Epidermal melanocyte (primary cell): ENCODE data around the gene TRAK1.

Experiments used
- DNase-seq: peaks from one replicate; pipeline ENCODE4 v3.0.0; 2011; ENCODE audit warnings: low spot score; ENCODE audit not compliant: insufficient read length

The TRAK1 gene

DNA sequence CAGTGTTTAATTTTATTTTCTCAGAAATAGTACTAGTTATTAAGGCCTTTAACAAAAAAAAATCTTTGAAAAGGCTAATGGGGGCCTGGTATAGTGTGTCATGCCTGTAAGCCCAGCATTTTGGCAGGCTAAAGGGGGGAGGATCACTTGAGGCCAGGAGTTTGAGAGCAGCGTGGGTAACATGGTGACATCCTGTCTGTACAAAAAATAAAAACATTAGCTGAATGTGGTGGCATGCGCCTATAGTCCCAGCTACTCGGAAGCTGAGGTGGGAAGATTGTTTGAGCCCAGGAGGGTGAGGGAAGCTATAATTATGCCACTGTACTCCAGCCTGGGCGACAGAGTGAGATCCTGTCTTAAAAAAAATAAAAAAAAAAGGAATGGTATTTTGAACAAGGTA lies 61.9 kb downstream of the TRAK1 start:
- no peak for DNase-seq

DNA sequence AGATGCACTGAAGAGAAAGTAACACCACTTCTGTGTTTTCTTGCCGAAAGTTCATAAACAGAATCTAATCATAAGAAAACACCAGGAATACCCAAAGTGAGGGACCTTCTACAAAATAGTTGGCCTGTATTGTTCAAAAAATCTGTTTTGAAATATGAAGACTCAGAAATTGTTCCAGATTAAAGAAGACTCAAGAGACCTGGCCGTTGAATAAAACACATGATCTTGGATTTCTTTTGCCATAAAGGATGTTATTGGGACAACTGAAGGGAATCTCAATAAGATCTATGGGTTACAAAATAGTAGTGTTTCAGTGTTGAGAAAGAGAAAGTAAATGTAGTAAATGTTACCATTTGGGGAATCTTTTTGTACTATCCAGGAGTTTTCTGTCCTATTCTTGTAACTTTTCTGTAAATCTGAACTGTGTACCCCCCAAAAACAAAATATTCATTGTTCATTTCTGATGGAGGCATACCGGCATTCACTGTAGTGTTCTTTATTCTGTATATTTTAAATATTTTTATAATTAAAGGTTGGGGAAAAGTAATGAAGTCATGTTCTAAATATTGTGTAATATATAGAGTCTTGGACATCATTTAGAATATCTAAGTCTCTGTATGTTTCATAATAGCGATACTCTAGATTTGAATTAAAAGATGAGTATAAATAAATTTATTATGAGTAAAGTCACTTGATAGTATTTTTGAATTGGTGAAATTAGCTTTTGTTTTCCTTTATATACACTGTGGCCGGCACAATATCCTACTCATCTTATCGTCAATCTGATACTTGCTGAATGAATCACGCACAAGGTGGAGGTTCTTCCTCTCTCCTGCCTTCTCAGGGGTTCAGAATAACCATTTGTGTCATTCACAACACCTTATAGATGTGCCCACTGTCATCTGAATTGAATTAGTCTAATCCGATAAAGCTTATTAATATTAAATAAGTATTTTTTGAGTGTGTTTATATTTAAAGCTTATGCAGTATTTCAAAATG lies 66.7 kb downstream of the TRAK1 start:
- DNase-seq: no peak

DNA sequence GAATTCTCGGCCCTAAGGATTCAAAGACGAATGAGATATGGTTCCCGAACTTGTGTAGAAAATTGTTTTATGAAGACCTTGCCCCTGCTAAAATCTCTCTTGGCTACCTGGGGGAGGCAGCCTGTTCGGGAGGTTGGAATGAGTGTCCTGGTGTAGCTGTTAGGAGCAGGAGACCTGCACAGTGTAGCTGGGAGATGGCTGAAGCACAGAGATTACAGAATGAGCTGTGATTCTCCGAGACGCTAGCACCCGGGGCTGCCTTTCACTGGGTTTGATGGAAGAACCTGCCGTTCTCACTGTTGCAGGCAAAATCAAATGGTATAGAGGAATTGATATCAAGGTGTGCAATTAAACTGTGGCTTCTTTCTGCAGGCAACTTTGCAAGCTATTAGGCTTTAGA lies 68.0 kb downstream of the TRAK1 start:
- DNase-seq: no peak

DNA sequence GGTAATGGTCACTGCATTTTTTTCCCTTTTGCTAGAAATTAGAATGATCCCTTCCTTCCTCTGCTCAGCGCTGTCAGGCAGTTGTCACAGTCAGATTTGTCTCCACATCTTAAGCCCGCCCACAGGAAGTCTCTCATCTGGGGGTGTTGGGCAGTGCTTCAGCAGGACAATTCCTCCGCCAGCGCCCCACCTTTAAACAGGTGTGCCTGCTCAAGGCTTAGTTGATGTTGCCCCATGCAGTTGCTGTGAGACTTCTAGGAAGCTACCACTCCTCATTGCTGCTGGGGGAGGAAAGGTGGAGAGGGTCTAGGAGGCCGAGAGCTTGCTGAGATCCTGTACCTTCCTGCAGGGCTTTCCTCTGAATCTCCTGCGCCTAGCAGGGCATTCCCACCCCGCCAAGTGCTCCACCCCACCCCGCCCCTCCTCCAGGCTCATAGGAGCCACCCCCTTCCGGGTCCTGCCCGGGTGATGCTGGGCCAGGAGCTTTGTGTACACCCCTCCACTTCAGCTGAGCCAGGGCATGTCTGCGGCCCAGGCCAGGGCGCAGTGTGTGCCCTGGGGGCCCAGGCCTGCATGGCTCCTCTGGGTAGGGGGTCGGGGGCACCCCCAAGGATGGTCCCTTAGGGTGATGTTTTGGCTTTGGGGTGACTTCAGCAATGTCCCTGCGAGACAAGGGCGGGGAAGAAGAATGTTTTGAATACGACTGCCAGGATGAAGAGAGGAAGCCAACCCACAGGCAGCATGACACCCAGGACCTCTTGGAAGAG lies 68.7 kb downstream of the TRAK1 start:
- DNase-seq: no peak

DNA sequence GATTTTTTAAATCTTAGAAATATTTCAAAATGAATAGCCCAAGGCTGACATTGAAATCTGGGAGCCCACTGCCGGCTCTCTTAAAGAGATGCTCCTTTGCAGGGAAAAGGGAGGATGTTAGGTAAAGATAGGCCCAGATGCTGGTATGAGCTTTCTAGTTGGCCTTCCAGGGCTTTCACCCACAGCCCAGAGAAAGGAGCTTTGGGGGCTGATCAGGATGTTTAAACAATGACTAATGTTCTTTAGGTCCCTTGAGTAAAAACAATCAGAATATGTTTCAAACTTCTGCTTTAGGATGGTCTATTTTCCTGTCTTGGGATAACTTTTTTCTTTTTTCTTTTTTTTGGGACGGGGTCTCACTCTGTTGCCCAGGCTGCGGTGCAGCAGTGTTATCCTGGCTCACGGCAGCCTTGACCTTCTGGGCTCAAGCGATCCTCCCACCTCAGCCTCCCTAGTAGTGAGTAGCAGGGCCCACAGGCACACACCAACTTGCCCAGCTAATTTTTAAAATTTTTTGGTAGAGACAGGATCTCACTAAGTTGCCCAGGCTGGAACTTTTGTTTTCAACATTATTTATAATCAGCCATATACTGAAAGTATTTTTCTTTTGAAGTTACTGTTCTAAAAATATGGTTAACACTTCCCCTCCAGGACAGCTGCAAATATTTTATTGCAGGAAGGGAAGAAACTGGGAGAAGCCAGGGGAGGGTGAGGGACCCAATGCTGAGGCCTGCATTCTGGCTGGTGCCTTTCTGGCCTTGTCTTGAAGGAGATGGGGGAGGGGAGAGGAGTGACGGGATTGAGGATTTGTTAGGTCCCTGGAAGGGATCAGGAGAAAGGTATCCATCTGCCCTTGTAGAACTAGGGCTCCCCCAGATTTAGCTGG lies 70.1 kb downstream of the TRAK1 start:
- no peak for DNase-seq

DNA sequence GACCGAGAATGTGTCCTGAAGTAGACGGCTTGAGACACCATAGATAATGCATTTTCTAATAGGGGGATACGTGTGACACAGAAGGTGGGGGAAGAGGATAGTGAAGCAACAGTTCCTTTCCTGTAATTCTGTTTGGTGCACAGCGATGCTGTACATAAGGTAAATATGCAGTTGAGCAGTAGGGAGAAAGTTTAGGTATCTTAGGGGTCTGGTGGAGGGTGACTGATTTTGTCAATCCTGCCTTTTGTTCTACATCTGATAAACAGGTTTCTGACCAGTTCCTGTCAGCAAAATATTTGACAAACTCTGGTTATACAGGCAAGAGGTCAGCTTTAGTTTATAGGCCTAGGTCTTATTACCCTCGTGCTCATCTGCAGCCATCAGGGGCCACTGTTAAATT lies 71.3 kb downstream of the TRAK1 start:
- no peak for DNase-seq

DNA sequence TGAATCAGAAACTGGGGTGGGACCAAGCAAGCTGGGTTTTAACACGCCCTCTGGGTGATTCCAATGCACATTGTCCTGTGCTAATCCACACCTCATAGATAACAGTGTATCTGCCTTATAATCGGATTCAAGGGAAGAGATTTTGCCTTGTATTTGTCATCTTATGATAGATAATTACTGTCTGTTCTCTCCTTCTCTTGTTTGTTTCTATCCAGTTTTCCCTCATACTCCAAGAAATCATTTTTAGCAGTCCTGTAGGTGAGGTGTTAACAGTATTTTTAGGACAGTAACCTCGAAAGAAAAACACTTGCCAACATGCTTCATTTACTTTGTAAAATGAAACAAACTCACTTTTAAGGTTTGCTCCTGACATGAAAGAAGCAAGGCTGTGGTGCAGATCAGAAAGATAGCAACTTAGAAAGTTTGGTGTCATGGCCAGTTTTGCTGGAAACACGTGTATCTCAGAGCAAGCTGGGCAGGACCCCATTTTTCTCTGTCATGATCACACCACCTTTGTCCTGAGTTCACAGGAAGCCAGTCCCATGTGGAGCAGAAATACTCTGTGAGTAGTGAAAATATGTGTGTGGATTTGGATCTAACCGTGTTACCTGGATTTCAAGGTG lies 72.6 kb downstream of the TRAK1 start:
- DNase-seq: no peak

DNA sequence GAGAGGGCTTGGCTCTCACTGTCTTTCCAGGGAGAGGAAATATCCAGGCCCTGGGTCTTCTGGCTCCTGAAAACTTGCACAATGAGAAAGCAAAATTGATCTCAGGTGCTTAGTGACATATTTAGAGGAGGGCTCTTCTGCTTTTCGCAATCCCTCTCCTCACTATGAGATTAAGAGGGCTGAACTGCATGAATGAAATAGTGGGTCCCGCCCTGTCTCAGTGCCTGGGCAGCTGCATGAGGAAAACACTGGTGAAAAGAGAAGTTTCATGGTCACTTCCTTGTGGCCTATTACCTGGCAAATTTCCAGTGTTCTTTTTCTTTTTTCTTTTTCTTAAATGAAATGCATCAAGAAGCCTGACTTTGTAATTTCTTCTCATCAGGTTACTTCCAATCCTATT lies 73.5 kb downstream of the TRAK1 start:
- DNase-seq: no peak

DNA sequence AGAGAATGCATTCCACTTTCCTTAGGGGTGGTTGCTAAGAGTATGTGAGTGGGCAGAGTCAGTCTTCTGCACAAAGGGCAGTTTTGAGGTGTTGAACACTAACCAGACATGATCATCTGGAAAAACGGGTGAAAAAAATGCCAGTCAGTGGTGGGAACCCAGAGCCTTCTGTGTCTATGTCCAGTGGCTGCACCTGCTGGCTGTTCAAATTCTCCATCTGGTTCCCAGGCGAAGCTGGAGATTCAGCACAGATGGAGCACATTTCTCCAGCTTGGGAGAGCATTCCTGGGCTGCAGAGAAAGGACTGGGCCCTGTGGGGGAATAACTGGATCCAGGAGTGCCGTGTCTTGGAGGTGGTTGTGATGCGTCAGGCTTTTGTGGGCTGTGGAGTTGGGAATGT lies 74.1 kb downstream of the TRAK1 start:
- no peak for DNase-seq

DNA sequence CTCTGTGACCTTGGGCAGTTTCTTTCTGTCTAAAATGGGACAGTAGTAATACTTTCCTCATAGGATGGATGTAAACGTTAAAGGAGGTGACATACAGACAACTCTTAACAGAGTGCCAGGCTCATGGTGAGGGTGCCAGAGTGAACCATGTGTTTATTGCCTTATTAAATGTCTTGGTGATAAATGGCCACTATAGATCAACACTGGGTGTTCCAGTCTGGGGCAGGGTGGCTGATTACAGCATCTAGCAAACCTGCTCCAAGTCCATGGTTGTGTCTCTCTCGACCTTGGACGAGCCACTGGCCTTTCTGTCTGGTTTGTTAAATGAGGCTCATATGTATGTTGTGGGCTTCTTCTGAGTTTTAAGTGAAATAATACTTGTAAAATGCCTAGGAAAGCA lies 75.1 kb downstream of the TRAK1 start:
- DNase-seq: no peak

DNA sequence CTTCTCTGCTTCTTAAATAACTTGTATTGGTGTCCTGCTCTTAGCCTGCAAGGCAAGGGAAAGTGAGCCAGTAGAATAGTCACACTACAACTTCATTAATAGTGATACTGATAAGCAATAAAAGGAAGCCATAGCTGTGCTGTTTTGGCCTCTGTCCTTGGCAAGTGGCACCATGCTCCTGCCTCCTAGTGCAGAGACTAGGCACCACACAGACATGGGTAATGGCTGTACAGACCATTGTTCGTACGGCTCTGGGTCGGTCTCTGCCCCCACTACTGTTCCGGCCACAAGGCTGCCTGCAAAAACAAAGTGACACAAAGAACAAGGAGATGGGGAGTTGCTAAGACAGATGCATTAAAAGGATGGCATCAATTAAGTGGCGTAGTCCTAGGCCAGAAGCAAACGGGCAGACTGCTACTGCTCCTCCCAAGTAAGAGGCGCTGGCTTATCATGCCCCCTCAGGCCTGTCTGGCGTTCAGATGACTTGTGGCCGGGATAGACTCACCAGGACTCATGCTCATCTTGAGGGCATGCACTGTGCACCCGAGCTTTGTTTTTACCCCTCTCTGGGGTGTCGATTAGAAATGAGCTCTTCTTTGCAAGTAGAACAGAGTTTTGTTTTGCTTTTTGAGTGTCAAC lies 75.6 kb downstream of the TRAK1 start:
- no peak for DNase-seq

DNA sequence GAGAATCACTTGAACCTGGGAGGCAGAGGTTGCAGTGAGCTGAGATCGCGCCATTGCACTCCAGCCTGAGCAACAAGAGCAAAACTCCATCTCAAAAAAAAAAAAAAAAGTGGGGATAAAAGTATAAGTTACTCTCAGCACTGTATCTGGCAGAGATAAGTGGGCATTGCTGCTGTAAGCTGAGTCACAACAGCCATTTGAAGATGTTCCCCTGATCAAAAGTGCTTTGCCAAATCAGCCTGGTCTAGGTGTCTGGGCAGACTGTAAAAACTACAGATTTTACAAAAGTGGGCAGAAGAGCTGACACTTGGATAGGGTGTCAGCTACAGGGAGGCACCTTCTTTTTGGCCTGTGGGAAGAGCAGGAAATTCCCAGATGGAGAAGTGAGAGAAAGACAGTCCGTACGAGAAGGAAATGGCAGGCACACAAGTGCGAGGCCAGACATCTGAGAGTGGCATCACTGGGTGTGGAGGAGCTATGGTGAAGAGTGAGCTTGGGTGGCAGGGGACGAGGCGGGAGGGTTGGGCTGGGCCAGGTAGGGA lies 78.5 kb downstream of the TRAK1 start:
- DNase-seq: no peak

DNA sequence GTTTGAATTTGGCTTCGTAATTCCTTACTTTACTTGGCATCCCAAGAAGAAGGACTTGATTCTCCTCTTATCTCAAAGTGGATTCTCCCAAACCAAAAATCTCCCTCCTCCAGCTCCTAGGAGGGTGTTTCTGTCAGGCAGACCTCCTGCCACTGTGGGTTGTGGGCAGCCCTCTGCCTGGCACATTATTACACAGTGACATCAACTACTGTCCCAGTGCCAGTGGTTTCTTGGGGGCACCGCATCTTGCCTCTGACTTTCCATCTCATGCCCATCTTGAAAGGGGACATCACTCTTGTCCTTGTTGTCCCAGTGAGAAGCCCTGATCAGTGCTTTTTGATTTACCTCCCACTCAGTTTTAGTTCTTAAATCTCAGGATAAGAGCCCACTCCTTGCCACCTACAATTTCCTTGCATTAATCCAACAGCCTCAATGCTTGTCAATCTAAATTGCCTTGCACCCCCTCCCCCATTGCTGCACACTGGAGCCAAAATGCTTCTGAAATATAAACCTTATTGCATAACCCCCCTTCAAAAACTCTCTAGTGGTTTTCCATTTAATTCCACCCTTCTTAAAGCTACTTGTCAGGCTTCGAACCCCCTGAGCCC lies 81.0 kb downstream of the TRAK1 start:
- DNase-seq: no peak

DNA sequence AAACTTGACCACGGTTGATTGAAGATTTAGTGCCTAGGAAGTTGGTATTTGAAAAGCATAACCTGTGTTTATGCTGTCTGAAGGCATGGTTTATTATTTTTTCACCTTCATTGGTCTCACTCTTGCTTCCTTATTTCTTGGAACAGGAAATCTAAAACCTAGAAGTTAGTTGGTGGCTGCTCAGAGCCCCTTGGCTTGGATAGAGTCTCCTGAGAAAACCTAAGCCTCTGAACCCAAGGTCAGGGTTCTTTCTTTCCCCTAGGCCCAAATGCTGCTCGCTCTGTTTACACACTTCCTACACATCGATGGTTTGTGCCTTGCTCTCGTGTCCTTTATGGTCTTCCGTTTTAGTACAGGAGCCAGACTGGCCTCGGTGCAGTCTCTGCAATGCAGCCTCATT lies 82.2 kb downstream of the TRAK1 start:
- no peak for DNase-seq

DNA sequence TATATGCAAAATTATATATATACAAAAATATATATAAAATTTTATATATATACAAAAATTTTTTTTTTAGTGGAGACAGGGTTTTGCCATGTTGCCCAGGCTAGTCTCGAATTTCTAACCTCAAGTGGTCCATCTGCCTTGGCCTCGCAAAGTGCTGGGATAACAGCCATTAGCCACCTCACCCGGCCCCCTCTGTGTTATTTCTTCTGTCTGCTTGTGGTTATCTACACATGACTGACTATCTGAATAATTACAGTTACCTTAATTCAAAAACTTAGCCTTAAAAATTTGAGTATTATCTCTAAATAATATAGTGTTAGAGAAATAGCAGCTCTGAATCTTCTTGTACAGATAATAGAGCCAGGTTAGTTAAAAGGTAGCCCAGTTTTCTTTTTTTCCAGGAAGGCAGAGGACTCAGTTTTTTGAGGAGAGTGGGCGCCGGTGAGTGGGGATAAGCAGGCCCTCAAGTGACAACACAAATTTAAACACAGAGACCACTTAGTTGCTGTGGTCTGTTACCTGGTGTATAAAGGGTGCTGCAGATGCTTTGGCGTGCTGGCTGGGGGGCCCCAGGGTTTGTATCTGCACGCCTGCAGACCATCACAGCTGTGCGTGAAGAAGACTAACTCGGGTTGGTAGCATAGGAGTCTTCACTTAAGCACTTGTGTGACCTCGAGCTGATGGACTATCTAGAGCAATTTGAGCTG lies 83.7 kb downstream of the TRAK1 start:
- DNase-seq: no peak

DNA sequence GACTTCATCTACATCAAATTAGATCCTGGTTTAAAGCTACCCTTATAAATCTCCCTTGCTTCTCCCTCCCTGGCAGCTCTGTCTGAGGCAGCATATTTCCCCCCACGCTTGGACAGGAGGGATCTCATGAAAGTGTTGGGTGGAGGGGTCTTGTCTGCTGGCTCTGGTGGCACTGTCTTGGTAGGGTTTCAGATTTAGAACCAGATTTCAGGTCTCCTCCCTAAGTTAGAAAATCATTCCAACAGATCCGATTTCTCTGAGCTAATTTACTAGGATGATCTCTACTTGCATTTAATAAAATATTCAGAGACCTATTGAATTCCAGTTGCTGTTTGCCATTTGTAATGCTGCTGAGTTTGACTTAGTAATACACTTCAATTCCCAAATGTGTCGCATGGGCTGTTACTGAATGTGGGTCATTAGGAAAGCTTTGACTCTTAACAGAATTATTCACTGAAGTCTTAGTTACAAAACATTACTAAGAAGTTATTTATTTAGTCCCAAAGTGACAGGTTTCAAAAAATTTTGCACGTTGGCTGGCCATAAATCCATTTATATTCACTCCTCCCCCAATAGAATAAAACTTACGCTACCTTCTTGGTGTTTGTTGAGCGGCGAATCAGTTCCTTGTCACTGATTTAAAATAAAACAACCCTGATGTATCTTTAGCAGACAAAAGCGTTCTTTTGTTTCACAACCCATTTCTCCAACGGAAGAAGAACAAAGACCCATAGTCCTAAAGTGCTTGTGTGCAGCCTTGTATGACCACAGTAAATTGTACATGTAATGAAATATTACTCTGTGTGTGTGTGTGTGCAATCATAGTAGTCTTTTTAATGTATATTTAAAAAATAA lies 84.5 kb downstream of the TRAK1 start:
- no peak for DNase-seq

DNA sequence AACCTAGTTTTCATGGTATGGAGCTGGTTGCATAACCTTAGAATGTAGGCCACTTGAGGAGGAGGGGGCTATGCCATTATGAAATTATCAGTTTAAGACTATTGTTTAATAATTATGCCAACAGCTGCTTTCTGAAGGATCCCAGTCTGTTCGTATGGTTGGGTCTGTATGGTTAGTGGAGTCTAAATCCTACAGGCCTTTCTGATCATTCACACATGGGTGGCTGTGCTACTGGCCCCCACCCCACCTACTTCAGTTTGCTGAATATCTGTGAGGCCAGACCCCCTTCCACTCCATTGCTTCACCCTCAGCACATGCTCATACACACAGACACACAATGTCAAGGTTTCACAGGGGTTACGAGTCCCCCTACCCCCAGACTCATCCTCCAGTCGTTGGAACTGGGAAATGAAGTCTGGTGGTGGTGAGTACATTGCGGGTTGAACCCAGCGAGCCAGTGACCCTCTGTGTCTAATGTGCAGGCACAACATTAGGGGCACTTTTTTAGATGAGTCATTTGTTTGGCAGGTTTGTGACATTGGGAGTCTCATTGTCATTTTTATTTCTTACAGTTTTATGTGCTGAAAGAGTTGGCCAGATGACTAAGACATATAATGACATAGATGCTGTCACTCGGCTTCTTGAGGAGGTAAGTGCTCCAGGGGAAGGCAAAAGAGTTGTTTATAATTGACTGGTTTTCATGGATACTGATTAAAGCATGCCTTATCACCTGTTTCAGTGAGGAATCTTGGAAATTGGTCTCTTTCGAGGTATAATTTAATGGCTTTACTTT lies 85.3 kb downstream of the TRAK1 start:
- no peak for DNase-seq
